IMR-90 (cell line): ENCODE measurements around the gene LRRC4. TPM values are rescaled to one million over a fixed set of nuclear protein-coding genes. Genes with fewer than 3 reads are reported as not detected.

Source experiments
- ATAC-seq: fragments of 200-7000 bp; cut with Tn5 transposase; 2 replicates; pipeline ENCODE4 v1.9.1; 2020; ENCODE audit warnings: low read depth, mild to moderate bottlenecking, moderate library complexity
- BruUV-seq: library from RNA; stranded (reverse); fragments of 400-500 nt; replicated peaks from 2 replicates; lab custom pipeline; 2021; lab: Mats Ljungman, UMichigan
- CTCF ChIA-PET: fragments of 300-600 bp; formaldehyde crosslinking; extraction: SDS; loops from one replicate; lab custom pipeline; 2021; ENCODE audit warnings: antibody characterized with exemption; lab: Yijun Ruan, JAX
- POLR2A ChIA-PET: fragments of 300-600 bp; sonication (Branson Sonifier 250); formaldehyde crosslinking; loops from one replicate; lab custom pipeline; 2022; ENCODE audit warnings: antibody characterized with exemption; ENCODE audit not compliant: unreplicated experiment; lab: Charles Lee
- DNase-seq: peaks from one replicate; pipeline ENCODE4 v3.0.0; 2013
- H2AFZ ChIP-seq: replicated peaks from 2 replicates; pipeline ENCODE3; 2013; ENCODE audit warnings: low read length, mild to moderate bottlenecking; ENCODE audit not compliant: poor library complexity
- H2AK5ac ChIP-seq: 2 replicates; pipeline ENCODE4 v1.6.1; 2013; ENCODE audit warnings: low read depth, low read length, inconsistent platforms
- H2AK9ac ChIP-seq: replicated peaks from 2 replicates; pipeline ENCODE3; 2013; ENCODE audit warnings: mild to moderate bottlenecking, low read depth, low read length, moderate library complexity; ENCODE audit not compliant: poor library complexity
- H2BK120ac ChIP-seq: 2 replicates; pipeline ENCODE4 v1.6.1; 2013; ENCODE audit warnings: low read depth, low read length, inconsistent platforms
- H2BK15ac ChIP-seq: 3 replicates; pipeline ENCODE4 v1.6.1; 2013; ENCODE audit warnings: low read depth, low read length, inconsistent platforms
- H2BK20ac ChIP-seq: 2 replicates; pipeline ENCODE4 v1.6.1; 2013; ENCODE audit warnings: low read depth, mild to moderate bottlenecking, inconsistent platforms, low read length, moderate library complexity
- H2BK5ac ChIP-seq: 2 replicates; pipeline ENCODE4 v1.6.1; 2013; ENCODE audit warnings: mild to moderate bottlenecking, low read depth, low read length, inconsistent platforms; ENCODE audit not compliant: poor library complexity, severe bottlenecking
- H3K14ac ChIP-seq: replicated peaks from 2 replicates; pipeline ENCODE4 v1.6.1; 2013; ENCODE audit warnings: low read depth, low read length, inconsistent platforms
- H3K18ac ChIP-seq: 2 replicates; pipeline ENCODE4 v1.6.1; 2013; ENCODE audit warnings: low read depth, low read length, control low read depth
- H3K23ac ChIP-seq: 2 replicates; pipeline ENCODE4 v1.6.1; 2013; ENCODE audit warnings: low read depth, low read length, inconsistent platforms
- H3K27ac ChIP-seq: 2 replicates; pipeline ENCODE4 v1.5.1; 2013; ENCODE audit warnings: mild to moderate bottlenecking, control low read depth, low read length; ENCODE audit not compliant: insufficient read depth
- H3K27me3 ChIP-seq: 2 replicates; pipeline ENCODE4 v1.6.1; 2013; ENCODE audit warnings: low read length; ENCODE audit not compliant: control insufficient read depth, insufficient read depth
- H3K36me3 ChIP-seq: 2 replicates; pipeline ENCODE4 v1.6.1; 2013; ENCODE audit warnings: low read length, mixed read lengths; ENCODE audit not compliant: control insufficient read depth, insufficient read depth
- H3K4ac ChIP-seq: 2 replicates; pipeline ENCODE4 v1.6.1; 2013; ENCODE audit warnings: low read depth, low read length, inconsistent platforms
- H3K4me1 ChIP-seq: 2 replicates; pipeline ENCODE4 v1.6.1; 2013; ENCODE audit warnings: low read length, mixed read lengths; ENCODE audit not compliant: control insufficient read depth, insufficient read depth
- H3K4me2 ChIP-seq: 2 replicates; pipeline ENCODE4 v1.6.1; 2013; ENCODE audit warnings: low read depth, mild to moderate bottlenecking, control low read depth, low read length, moderate library complexity
- H3K4me3 ChIP-seq: 2 replicates; pipeline ENCODE4 v1.5.1; 2013; ENCODE audit warnings: low read depth, mild to moderate bottlenecking, control low read depth, low read length, moderate library complexity; ENCODE audit not compliant: insufficient read depth
- H3K56ac ChIP-seq: 2 replicates; pipeline ENCODE4 v1.6.1; 2013; ENCODE audit warnings: low read length, inconsistent platforms; ENCODE audit not compliant: insufficient read depth; ENCODE audit errors: extremely low read depth
- H3K79me1 ChIP-seq, 2 experiments: 2 replicates each; pipeline ENCODE4 v1.6.1; 2013; ENCODE audit warnings: low read length in 2 of 2, inconsistent platforms in 1 of 2, low read depth in 1 of 2
- H3K9ac ChIP-seq: 2 replicates; pipeline ENCODE4 v1.6.1; 2013; ENCODE audit warnings: low read depth, low read length, control low read depth
- H3K9me1 ChIP-seq: 2 replicates; pipeline ENCODE4 v1.6.1; 2013; ENCODE audit warnings: low read length, inconsistent platforms; ENCODE audit not compliant: insufficient read depth
- H3K9me3 ChIP-seq: 2 replicates; pipeline ENCODE4 v1.6.1; 2013; ENCODE audit warnings: low read length; ENCODE audit not compliant: control insufficient read depth, insufficient read depth
- H4K20me1 ChIP-seq: 2 replicates; pipeline ENCODE4 v1.6.1; 2013; ENCODE audit warnings: low read length, inconsistent platforms; ENCODE audit not compliant: insufficient read depth
- H4K5ac ChIP-seq: 2 replicates; pipeline ENCODE4 v1.6.1; 2013; ENCODE audit warnings: mild to moderate bottlenecking, low read depth, low read length, control low read depth
- H4K8ac ChIP-seq, 2 experiments: 2 replicates each; pipeline ENCODE4 v1.6.1; 2013; ENCODE audit warnings: low read depth in 2 of 2, low read length in 2 of 2, control low read depth in 1 of 2, inconsistent platforms in 1 of 2
- H4K91ac ChIP-seq: 2 replicates; pipeline ENCODE4 v1.6.1; 2013; ENCODE audit warnings: low read depth, low read length, inconsistent platforms; ENCODE audit not compliant: insufficient read depth
- BHLHE40 ChIP-seq: fragments of 150-350 bp; IDR thresholded peaks from 2 replicates; pipeline ENCODE4 v1.6.1; 2016; ENCODE audit warnings: mild to moderate bottlenecking, low read depth, low read length
- CEBPB ChIP-seq: IDR thresholded peaks from 2 replicates; pipeline ENCODE4 v1.6.1; 2012; ENCODE audit warnings: low read depth, low read length, improper control_type of control experiment
- MAFK ChIP-seq: IDR thresholded peaks from 2 replicates; pipeline ENCODE4 v1.6.1; 2012; ENCODE audit warnings: low read depth, low read length, improper control_type of control experiment
- MXI1 ChIP-seq: IDR thresholded peaks from 2 replicates; pipeline ENCODE4 v1.6.1; 2012; ENCODE audit warnings: low read depth, mild to moderate bottlenecking, low read length, moderate library complexity, borderline replicate concordance
- NFE2L2 ChIP-seq: fragments of 150-350 bp; IDR thresholded peaks from 2 replicates; pipeline ENCODE4 v1.6.1; 2016; ENCODE audit warnings: low read depth, mild to moderate bottlenecking, low read length
- POLR2A ChIP-seq: IDR thresholded peaks from 2 replicates; pipeline ENCODE4 v1.6.1; 2012; ENCODE audit warnings: mild to moderate bottlenecking, low read depth, low read length
- RAD21 ChIP-seq: IDR thresholded peaks from 2 replicates; pipeline ENCODE4 v1.6.1; 2012; ENCODE audit warnings: low read length, improper control_type of control experiment
- RCOR1 ChIP-seq: IDR thresholded peaks from 2 replicates; pipeline ENCODE4 v1.6.1; 2012; ENCODE audit warnings: mild to moderate bottlenecking, low read length, improper control_type of control experiment; ENCODE audit not compliant: insufficient replicate concordance
- RFX5 ChIP-seq: IDR thresholded peaks from 2 replicates; pipeline ENCODE4 v1.8.0; 2012; ENCODE audit warnings: low read depth, mild to moderate bottlenecking, low read length, moderate library complexity
- SMC3 ChIP-seq: fragments of 150-350 bp; IDR thresholded peaks from 2 replicates; pipeline ENCODE4 v1.6.1; 2016; ENCODE audit warnings: low read depth, mild to moderate bottlenecking, antibody characterized with exemption, low read length, moderate library complexity
- WGBS, 2 experiments: methylation state at CpG; one replicate each; pipeline versions ENCODE4 v1.1.5 to v1.1.7; 2013; ENCODE audit warnings: missing lambda C conversion rate in 2 of 2; ENCODE audit not compliant: insufficient read length in 1 of 2; ENCODE audit errors: extremely low coverage in 2 of 2; 5-methylcytosine and 5-hydroxymethylcytosine counted together
- dilution Hi-C: fragments of 300-500 bp; cut with HindIII; formaldehyde crosslinking; loops from one replicate; pipeline ENCODE4 v1.14.3; 2018; ENCODE audit warnings: low sequenced_read_pairs; ENCODE audit not compliant: unreplicated experiment
- in situ Hi-C: fragments of 300-500 bp; cut with MboI; formaldehyde crosslinking; loops from 3 replicates; pipeline ENCODE4 v1.14.3; 2019; ENCODE audit warnings: low sequenced_read_pairs, inconsistent platforms, mixed read lengths
- intact Hi-C: fragments of 100-400 bp; cut with micrococcal nuclease; formaldehyde crosslinking; loops from 2 replicates; pipeline ENCODE4 v1.10.0; 2022
- polyA plus RNA-seq, 3 experiments: library from polyadenylated mRNA; depleted of rRNA; stranded (reverse); fragments of >200 nt; gene quantifications; 2 replicates each; pipeline ENCODE4 v1.2.3, GENCODE V29; 2012; ENCODE audit warnings: low replicate concordance in 1 of 3
- total RNA-seq: library from RNA; depleted of rRNA; stranded (reverse); fragments of >200 nt; gene quantifications from 2 replicates; pipeline ENCODE4 v1.2.3, GENCODE V29; 2012
- TF ChIP-seq, protein P1 (sequence below): fragments of 150-350 bp; IDR thresholded peaks from 2 replicates; pipeline ENCODE4 v1.6.1; 2016; ENCODE audit warnings: low read depth, mild to moderate bottlenecking, low read length, moderate library complexity, borderline replicate concordance
- TF ChIP-seq, protein P2 (sequence below): conservative IDR thresholded peaks from 2 replicates; pipeline ENCODE4 v1.5.1; 2012; ENCODE audit warnings: mild to moderate bottlenecking, low read depth, low read length, improper control_type of control experiment

Gene LRRC4
- total and polyA plus RNA-seq, 2 of the 4 experiments (the other 2 are of a cell fraction): 0.54 to 0.55 TPM

DNA sequence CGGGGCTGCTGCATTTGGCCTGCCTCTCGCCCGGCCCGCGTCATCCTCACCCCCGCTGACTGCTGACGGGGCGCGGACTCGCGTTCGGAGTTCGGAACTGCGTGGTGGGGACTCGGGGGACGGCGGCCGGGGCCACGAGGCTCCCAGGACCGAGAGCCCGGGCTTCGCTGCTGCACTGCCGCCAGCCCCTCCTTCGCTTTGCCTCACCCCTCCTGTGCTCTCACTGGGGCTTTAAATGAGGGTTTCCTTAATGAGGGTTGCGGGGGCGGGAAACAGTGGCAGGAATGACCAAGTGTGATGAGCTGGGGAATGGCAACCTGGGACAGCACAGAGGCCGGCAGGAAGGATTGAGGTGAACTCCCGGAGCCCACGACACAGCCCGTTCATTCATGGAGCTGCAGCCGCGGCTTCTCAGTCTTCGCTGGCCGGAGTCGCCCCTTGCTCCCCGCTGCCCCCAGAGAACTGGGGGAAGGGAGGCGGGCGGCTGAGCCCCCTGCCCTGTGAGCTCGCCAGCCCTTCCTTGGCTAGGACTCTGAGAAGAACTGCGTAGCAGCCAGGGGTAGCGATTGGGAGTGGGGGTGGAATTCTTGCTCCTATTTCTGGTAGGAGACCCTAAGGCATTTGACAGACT is 1.5 kb upstream of the LRRC4 start (continued):
- TF ChIP-seq, protein P1, sequence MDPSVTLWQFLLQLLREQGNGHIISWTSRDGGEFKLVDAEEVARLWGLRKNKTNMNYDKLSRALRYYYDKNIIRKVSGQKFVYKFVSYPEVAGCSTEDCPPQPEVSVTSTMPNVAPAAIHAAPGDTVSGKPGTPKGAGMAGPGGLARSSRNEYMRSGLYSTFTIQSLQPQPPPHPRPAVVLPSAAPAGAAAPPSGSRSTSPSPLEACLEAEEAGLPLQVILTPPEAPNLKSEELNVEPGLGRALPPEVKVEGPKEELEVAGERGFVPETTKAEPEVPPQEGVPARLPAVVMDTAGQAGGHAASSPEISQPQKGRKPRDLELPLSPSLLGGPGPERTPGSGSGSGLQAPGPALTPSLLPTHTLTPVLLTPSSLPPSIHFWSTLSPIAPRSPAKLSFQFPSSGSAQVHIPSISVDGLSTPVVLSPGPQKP: no peak

DNA sequence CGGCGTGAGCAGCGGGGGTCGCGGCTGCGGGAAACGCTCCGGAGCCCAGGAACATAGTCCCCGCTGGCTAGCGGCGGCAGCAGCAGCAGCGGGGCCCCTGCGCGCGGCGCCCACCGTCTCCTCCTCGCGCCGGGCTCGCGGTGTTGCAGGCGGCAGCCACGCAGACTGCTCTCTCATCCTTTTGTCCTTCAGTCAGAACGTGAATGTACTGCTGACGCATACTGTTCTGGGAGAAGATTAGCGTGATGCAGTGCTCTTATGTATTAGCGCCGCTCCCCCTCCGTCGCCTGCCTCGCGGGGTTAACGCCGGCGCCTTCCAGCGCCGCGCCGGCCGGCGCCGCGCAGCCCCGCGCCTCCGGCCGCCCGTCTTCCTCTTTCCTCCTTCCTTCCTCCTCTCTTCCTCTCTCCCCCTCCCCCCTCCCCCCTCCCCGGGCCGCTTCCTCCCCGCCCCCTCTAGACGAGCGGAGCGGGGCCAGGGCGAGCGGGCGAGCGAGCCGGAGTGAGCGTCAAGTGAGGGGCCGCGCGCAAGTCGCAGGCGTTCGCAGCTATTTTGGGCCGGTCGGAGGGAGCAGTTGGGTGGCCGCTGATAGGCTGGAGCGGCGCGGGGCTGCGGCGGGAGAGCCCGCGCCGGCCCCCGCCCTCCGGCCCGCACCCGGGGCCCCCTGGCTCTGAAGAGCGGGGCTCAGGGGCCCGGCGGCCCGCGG is 816 bp upstream of the LRRC4 start:
- no peak overlapping the region for H2BK20ac ChIP-seq
- ChIA-PET CTCF (no interaction called here), POLR2A (no interaction called here)
- in situ Hi-C loops (no loop called here), intact Hi-C loops (loop anchor here (5.0 to 10.0 kb wide), 2 partner anchors 325 to 447 kb away; partner anchors contain the start of genes ARF5 and GCC1), dilution Hi-C loops (no loop called here)
- H2AK9ac ChIP-seq: no peak overlapping the region
- peak; percentile 96 for DNase-seq
- peaks cover 6% of the 10 kb centered on the region for H3K36me3 ChIP-seq
- no peaks in the 10 kb centered on the region for H3K9me3 ChIP-seq
- H3K27ac ChIP-seq: no peak overlapping the region; the same call in 1 of the 2 replicates
- WGBS, 2 experiments: 1% methylated on average over 20 of the region's 87 CpGs; no CpG with 5 or more reads in 1 of the 2 experiments
- H4K91ac ChIP-seq: no peak overlapping the region
- no TSS peak for BruUV-seq
- H2BK5ac ChIP-seq: no peak overlapping the region
- no peaks in the 10 kb centered on the region for H3K27me3 ChIP-seq
- peaks cover 76% of the 10 kb centered on the region for H4K20me1 ChIP-seq
- no peak overlapping the region for H4K8ac ChIP-seq
- H3K56ac ChIP-seq: no peak overlapping the region
- no peak overlapping the region for H2BK120ac ChIP-seq
- no peak overlapping the region for H2BK15ac ChIP-seq
- no peak overlapping the region for H3K18ac ChIP-seq
- peak overlapping the region; percentile 64 for H3K4me3 ChIP-seq
- no peak overlapping the region for H3K4ac ChIP-seq
- peak overlapping the region; percentile 13; the same call in 1 of the 2 replicates for H3K9ac ChIP-seq
- H3K4me2 ChIP-seq: peak overlapping the region; percentile 85
- H2AFZ ChIP-seq: peak overlapping the region; percentile 59
- peaks cover 39 to 59% of the 10 kb centered on the region in 2 experiments for H3K79me1 ChIP-seq
- peaks cover 9% of the 10 kb centered on the region; the same call in 1 of the 2 replicates for H3K9me1 ChIP-seq
- no peak overlapping the region for H3K14ac ChIP-seq
- no peak overlapping the region for H4K5ac ChIP-seq
- ATAC-seq: peak; percentile 84
- peaks cover 7% of the 10 kb centered on the region; the same call in 1 of the 2 replicates for H3K4me1 ChIP-seq
- no peak overlapping the region for H3K23ac ChIP-seq
- H2AK5ac ChIP-seq: no peak overlapping the region
- 0 out of 2 replicates have a peak, but pooled peaks have one; percentile 6 for TF ChIP-seq CEBPB
- peak; percentile 44 for TF ChIP-seq SMC3
- no peak for TF ChIP-seq RFX5
- peak; percentile 54; the same call in 1 of the 2 replicates for TF ChIP-seq POLR2A
- TF ChIP-seq MAFK: peak; percentile 76
- TF ChIP-seq, protein P2, sequence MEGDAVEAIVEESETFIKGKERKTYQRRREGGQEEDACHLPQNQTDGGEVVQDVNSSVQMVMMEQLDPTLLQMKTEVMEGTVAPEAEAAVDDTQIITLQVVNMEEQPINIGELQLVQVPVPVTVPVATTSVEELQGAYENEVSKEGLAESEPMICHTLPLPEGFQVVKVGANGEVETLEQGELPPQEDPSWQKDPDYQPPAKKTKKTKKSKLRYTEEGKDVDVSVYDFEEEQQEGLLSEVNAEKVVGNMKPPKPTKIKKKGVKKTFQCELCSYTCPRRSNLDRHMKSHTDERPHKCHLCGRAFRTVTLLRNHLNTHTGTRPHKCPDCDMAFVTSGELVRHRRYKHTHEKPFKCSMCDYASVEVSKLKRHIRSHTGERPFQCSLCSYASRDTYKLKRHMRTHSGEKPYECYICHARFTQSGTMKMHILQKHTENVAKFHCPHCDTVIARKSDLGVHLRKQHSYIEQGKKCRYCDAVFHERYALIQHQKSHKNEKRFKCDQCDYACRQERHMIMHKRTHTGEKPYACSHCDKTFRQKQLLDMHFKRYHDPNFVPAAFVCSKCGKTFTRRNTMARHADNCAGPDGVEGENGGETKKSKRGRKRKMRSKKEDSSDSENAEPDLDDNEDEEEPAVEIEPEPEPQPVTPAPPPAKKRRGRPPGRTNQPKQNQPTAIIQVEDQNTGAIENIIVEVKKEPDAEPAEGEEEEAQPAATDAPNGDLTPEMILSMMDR: peak; percentile 49
- TF ChIP-seq RCOR1: no peak
- peak; percentile 49; the same call in 1 of the 2 replicates for TF ChIP-seq MXI1
- peak; percentile 76 for TF ChIP-seq BHLHE40
- TF ChIP-seq NFE2L2: 0 out of 2 replicates have a peak, but pooled peaks have one; percentile 15
- TF ChIP-seq RAD21: peak; percentile 59
